ENCODE data around the gene NUB1. TPM values are rescaled to one million over a fixed set of nuclear protein-coding genes. Genes with fewer than 3 reads are reported as not detected.
A peak's percentile ranks its signal among the peaks of the same experiment; 100 is the strongest.

NUB1 gene
- total RNA-seq, 2 experiments from 2014 or later: 51.4 to 70.4 TPM

GRCh38 chr7:151382079-151382885, 40.7 kb downstream of the NUB1 start:
- Mint-ChIP-seq H3K9me3 (ENCODE audit: low read depth) (no peaks in the 10 kb centered on the region), H3K36me3 (ENCODE audit: low read depth) (peaks cover 2% of the 10 kb centered on the region), H3K4me1 (peaks cover 10% of the 10 kb centered on the region), H3K4me3 (peak overlapping the region; percentile 39), H3K27me3 (peaks cover 15% of the 10 kb centered on the region), H3K27ac (no peak overlapping the region)
- ATAC-seq (peak; percentile 37), DNase-seq (peak; percentile 41)
- CTCF ChIA-PET: interaction anchor here (2.2 kb wide), 1 partner anchor 66 kb away, joined by 9 read pairs; no protein-coding TSS in a partner anchor
- POLR2A ChIA-PET: no interaction called here
- intact Hi-C loops (cut with DNase I, micrococcal nuclease): no loop called here

DNA sequence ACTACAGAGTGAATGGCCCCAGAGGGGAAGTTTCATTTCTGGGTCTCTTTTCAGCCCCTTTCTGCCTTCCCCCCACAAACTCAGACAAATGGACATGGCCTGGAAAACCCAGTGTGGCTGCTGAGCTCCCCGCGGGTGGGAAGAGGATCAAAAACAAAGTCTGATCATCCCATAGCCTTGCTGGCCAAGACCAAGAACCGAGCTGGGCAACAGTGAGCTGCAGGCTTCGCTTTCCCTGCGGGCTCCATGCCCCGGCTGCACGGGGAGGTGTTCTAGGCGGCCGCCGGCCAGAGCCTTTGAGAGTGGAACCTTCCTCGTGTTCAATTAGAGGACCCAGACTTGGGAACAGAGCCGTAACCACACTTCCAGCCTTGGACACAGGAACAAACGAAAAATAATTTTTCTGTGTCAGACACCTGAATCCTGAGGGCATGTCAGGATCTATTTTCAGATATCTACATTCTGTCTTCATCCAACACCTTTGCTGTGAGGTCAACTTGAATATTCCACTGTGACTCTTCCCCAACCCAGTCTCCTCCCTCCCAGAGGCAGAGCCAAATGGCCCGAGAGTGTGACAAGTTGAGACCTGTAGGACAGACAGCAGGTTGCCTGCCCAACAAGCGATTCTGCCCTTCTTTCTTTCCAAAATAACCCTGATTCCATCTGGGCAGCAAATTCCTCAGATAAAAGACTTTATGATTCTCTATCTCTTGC, 42.2 kb downstream of the NUB1 start:
- H3K4me3 Mint-ChIP-seq: no peak overlapping the region
- intact Hi-C loops (cut with DNase I, micrococcal nuclease): no loop called here
- ATAC-seq: no peak
- no peak for DNase-seq
- CTCF ChIA-PET: interaction anchor here (0.7 to 2.2 kb wide), 3 partner anchors 10 to 65 kb away, joined by 3 to 9 read pairs (median 3); no protein-coding TSS in a partner anchor
- H3K27ac Mint-ChIP-seq: no peak overlapping the region
- H3K27me3 Mint-ChIP-seq: peaks cover 15% of the 10 kb centered on the region
- H3K4me1 Mint-ChIP-seq: peaks cover 10% of the 10 kb centered on the region
- POLR2A ChIA-PET: no interaction called here
- no peaks in the 10 kb centered on the region for H3K9me3 Mint-ChIP-seq (ENCODE audit: low read depth)
- no peaks in the 10 kb centered on the region for H3K36me3 Mint-ChIP-seq (ENCODE audit: low read depth)

DNA sequence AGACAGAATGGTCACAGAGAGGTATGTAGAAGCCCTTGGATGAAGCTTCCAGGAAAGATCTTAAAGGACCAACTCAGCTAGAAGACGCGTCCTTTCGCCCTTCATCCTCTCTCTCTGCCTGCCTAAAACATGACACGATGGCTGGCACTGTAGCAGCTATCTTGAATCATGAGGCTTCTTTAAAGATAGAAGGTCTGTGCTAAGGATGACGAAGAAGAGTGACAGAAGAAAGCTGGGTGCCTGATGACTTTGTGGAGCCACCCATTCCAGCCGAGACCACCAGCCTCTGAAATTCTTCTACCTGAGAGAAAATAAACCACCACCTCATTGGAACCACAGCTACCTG, 42.7 kb downstream of the NUB1 start:
- no peaks in the 10 kb centered on the region for H3K9me3 Mint-ChIP-seq (ENCODE audit: low read depth)
- ChIA-PET CTCF (interaction anchor here (2.2 kb wide), 1 partner anchor 64 kb away, joined by 9 read pairs; no protein-coding TSS in a partner anchor), POLR2A (no interaction called here)
- H3K27me3 Mint-ChIP-seq: peaks cover 15% of the 10 kb centered on the region
- intact Hi-C loops (cut with DNase I, micrococcal nuclease): no loop called here
- H3K27ac Mint-ChIP-seq: no peak overlapping the region
- H3K4me1 Mint-ChIP-seq: peaks cover 10% of the 10 kb centered on the region
- no peak for DNase-seq
- ATAC-seq: no peak
- H3K4me3 Mint-ChIP-seq: no peak overlapping the region
- no peaks in the 10 kb centered on the region for H3K36me3 Mint-ChIP-seq (ENCODE audit: low read depth)

DNA sequence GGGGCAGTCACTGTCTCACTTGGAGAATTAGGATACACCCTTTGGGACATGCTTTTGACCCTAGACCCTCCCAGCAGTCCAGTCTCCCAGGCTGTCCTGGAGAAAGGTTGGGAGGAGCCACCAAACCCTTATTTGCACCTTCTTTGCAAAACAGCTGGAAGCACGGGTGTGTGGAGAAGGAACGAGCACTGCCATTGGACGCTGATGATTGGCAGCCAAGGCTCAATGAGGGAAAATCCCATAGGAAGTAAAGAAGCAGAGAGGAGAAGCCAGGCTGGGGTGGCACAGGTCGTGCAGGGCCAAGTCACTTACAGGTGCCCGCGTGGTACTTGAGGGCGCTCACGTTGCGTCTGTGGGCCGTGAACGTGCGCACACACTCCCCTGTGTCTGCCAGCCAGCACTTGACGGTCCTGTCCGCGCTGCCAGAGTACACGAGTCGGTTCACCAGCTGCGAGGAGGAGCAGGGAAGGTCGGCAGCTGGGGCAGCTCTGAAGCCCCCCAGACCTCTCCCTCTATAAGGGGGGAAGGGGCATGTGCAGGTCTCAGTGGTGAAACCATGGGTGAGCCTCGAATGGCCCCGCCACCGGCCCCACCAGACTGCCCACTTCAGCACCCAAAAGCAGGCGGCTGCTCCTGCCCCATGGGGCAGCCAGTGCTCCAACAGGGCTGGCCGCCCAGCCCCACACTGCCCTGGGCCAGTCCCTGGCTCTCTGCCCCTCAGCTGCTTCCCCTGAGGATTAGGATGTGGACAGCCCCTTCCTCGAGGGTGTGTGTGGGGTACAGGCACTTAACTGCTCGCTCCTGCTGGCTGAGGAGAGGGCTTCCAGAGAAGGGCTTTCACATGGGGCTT, 43.4 kb downstream of the NUB1 start:
- CTCF ChIA-PET: interaction anchor here (2.2 kb wide), 1 partner anchor 64 kb away, joined by 9 read pairs; no protein-coding TSS in a partner anchor

DNA sequence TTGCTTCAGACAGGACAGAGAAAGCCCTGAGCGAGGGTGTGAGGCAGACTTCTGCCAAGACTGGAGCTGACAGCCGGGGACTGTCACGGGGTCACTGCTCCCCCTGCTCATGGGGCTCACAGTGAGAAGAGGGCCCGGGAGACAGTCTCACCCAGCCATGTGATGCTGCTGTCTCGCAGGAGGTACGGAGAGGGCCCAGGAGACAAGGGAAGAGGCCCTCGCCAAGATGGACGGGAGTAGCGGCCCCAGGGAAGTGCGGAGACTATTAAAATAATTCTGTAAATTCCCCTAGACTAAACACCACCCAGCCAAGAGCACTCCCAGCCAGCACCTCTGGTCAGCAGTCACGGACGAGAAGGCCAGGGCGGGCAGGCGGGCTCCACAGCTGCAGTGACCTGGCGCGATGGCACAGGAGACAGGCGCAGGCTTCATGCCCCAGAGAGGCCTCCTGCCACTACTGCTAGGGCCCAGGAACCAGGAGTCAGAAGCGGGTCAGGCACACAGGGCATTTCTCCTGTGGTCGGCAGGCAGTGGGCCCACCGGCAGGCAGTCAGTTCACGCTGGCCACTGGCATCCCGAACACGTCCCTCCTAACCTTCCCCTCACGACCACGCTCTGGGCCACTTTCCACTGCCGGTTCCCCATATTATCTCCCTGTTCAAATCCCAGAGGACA, 44.2 kb downstream of the NUB1 start:
- CTCF ChIA-PET: no interaction called here
- DNase-seq (no peak), ATAC-seq (no peak)
- POLR2A ChIA-PET: no interaction called here
- H3K4me1 Mint-ChIP-seq: peaks cover 9% of the 10 kb centered on the region
- H3K27ac Mint-ChIP-seq: no peak overlapping the region
- no peak overlapping the region for H3K4me3 Mint-ChIP-seq
- no peaks in the 10 kb centered on the region for H3K36me3 Mint-ChIP-seq (ENCODE audit: low read depth)
- intact Hi-C loops (cut with DNase I, micrococcal nuclease): no loop called here
- peaks cover 15% of the 10 kb centered on the region for H3K27me3 Mint-ChIP-seq
- no peaks in the 10 kb centered on the region for H3K9me3 Mint-ChIP-seq (ENCODE audit: low read depth)

More for the DNA sequence above, 43.4 kb downstream of the NUB1 start:
- no peaks in the 10 kb centered on the region for H3K36me3 Mint-ChIP-seq (ENCODE audit: low read depth)
- no peak for DNase-seq
- intact Hi-C loops (cut with DNase I, micrococcal nuclease): no loop called here
- ATAC-seq: no peak
- H3K4me3 Mint-ChIP-seq: no peak overlapping the region
- POLR2A ChIA-PET: no interaction called here
- H3K27me3 Mint-ChIP-seq: peaks cover 15% of the 10 kb centered on the region
- peaks cover 10% of the 10 kb centered on the region for H3K4me1 Mint-ChIP-seq
- H3K9me3 Mint-ChIP-seq (ENCODE audit: low read depth): no peaks in the 10 kb centered on the region
- H3K27ac Mint-ChIP-seq: no peak overlapping the region

GRCh38 chr7:151386301-151387160, 44.9 kb downstream of the NUB1 start:
- H3K27me3 Mint-ChIP-seq: peaks cover 15% of the 10 kb centered on the region
- no peak for ATAC-seq
- ChIA-PET CTCF (interaction anchor here (1.5 kb wide), 1 partner anchor 57 kb away, joined by 4 read pairs; no protein-coding TSS in a partner anchor), POLR2A (no interaction called here)
- no peak for DNase-seq
- intact Hi-C loops (cut with DNase I, micrococcal nuclease): no loop called here
- H3K36me3 Mint-ChIP-seq (ENCODE audit: low read depth): no peaks in the 10 kb centered on the region
- H3K4me1 Mint-ChIP-seq: peaks cover 6% of the 10 kb centered on the region
- no peaks in the 10 kb centered on the region for H3K9me3 Mint-ChIP-seq (ENCODE audit: low read depth)
- H3K4me3 Mint-ChIP-seq: no peak overlapping the region
- no peak overlapping the region for H3K27ac Mint-ChIP-seq

DNA sequence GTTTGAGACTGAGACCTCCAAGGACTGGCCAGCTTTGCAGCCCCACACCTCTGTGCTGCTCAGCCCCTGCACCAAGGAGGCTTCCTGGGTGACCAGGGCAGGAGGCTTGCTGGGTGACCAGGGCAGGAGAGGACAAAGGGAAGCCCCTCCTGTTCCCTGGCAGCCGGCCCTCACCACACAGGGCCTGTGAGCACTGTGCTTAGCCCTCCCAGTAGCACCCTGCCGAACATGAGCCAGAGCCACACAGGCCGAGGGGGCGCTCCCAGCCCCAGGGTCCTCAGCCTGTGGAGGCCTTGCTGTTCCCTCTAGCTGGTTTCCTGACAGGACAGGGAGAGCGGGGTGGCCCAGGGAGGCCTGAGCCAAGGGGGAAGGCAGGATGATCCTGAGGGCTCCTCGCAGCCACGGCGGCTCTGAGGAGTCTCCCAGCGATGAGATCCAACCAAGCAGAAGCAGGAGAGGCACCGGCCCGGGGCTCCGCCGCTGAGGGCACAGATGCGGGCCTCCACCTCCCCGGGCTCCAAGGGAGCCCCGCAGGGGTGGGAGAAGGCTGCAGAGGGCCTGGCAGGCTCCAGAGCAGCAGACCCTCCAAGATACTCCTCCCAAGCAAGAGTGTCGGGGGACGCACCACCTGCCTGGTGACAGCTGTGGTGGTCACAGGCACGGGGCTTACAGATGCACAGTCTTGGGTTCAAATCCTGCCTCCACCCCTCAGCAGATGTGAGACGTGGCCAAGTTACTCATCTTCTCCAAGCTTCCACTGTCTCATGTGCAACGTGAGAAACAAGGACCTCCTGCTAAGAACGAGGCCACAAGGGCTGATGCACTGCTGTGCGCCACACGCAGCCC, 45.8 kb downstream of the NUB1 start:
- Mint-ChIP-seq H3K27me3 (peaks cover 11% of the 10 kb centered on the region), H3K36me3 (ENCODE audit: low read depth) (no peaks in the 10 kb centered on the region), H3K27ac (no peak overlapping the region), H3K4me1 (peaks cover 2% of the 10 kb centered on the region), H3K4me3 (no peak overlapping the region), H3K9me3 (ENCODE audit: low read depth) (no peaks in the 10 kb centered on the region)
- CTCF ChIA-PET: interaction anchor here (1.5 kb wide), 1 partner anchor 57 kb away, joined by 4 read pairs; no protein-coding TSS in a partner anchor
- no peak for DNase-seq
- no peak for ATAC-seq
- intact Hi-C loops (cut with DNase I, micrococcal nuclease): no loop called here
- POLR2A ChIA-PET: no interaction called here

DNA sequence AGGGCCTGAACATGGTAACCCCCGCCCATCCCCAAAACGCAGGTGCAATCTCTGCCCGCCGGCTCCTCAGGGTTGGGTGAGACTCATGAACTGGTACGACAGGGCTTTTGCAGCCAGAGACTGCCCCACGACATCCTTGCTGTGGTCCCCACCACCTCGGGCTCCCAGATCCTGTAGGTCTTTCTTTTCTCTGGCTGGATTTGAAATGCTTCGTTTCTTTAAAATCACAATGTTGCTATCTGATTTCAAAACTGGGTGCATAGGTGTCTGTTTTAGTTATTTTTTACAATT, 46.3 kb downstream of the NUB1 start:
- no peaks in the 10 kb centered on the region for H3K9me3 Mint-ChIP-seq (ENCODE audit: low read depth)
- peaks cover 8% of the 10 kb centered on the region for H3K27me3 Mint-ChIP-seq
- DNase-seq: no peak
- H3K4me1 Mint-ChIP-seq: no peaks in the 10 kb centered on the region
- intact Hi-C loops (cut with DNase I, micrococcal nuclease): no loop called here
- POLR2A ChIA-PET: no interaction called here
- CTCF ChIA-PET: no interaction called here
- no peaks in the 10 kb centered on the region for H3K36me3 Mint-ChIP-seq (ENCODE audit: low read depth)
- no peak overlapping the region for H3K27ac Mint-ChIP-seq
- H3K4me3 Mint-ChIP-seq: no peak overlapping the region
- ATAC-seq: no peak

DNA sequence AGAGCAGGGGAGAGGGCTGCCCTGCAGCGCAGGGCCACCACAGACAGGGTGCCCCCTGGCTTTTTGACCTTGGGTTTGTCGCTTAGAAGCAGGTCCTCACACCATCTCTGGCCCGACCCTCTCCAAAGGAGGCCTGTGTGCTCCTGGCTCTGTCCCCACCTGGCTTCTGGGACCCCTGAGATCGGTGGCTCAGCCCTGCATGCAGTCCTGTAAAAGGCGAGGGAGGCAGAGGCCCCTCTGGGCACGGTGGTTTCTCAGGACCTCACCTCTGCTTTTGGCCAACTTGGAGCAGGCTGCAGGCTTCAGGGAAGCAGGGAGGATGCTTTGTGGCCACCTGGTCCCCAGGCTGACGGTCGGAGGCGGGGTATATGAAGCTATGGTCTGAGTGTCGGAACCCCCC, 46.8 kb downstream of the NUB1 start:
- no peak for DNase-seq
- Mint-ChIP-seq H3K27ac (no peak overlapping the region), H3K9me3 (ENCODE audit: low read depth) (no peaks in the 10 kb centered on the region), H3K36me3 (ENCODE audit: low read depth) (no peaks in the 10 kb centered on the region), H3K27me3 (peaks cover 8% of the 10 kb centered on the region), H3K4me1 (no peaks in the 10 kb centered on the region), H3K4me3 (no peak overlapping the region)
- POLR2A ChIA-PET: no interaction called here
- CTCF ChIA-PET: no interaction called here
- ATAC-seq: no peak
- intact Hi-C loops (cut with DNase I, micrococcal nuclease): no loop called here

DNA sequence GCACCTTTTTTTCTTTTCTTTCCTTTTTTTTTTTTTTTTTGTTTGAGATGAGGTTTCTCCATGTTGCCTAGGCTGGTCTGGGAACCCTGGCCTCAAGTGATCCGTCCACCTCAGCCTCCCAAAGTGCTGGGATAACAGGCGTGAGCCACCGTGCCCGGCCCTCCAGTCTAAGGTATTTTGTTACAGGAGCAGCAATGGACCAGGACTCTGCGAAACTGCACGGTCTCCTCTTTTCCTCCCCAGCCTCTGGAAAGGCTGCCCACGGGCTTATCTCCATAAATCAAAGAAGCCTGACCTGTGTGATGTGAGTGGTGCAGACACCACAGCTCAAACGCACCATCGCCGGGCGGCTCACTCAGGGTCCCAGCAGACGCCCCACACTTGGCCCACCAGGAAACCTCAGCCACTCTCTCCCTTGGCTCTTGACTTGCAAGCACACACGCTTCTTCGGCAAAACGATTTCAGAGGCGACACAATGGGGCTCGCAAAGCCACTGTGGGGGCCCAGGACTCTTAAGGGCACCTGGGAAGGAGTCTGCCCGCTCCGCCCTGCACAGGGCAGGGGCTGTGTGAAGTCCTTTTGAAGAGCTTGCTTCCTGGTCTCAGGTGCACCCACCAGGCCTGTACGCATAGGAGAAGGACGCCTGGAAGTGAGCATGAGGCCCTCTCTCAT, 47.6 kb downstream of the NUB1 start:
- H3K27me3 Mint-ChIP-seq: no peaks in the 10 kb centered on the region
- CTCF ChIA-PET: no interaction called here
- intact Hi-C loops (cut with DNase I, micrococcal nuclease): no loop called here
- H3K4me3 Mint-ChIP-seq: no peak overlapping the region
- no peaks in the 10 kb centered on the region for H3K36me3 Mint-ChIP-seq (ENCODE audit: low read depth)
- POLR2A ChIA-PET: no interaction called here
- no peaks in the 10 kb centered on the region for H3K4me1 Mint-ChIP-seq
- H3K9me3 Mint-ChIP-seq (ENCODE audit: low read depth): no peaks in the 10 kb centered on the region
- H3K27ac Mint-ChIP-seq: no peak overlapping the region
- DNase-seq (no peak), ATAC-seq (no peak)

Data from activated CD4-positive, alpha-beta T cell treated with anti-CD3 and anti-CD28 coated beads for 36 hours (primary cell).